Fibroblast of upper back skin (primary cell): ENCODE measurements around the gene CDC42BPA.
A peak's percentile ranks its signal among the peaks of the same experiment; 100 is the strongest.
"Not testable (repeated sequence)": the region's sequence is repeated elsewhere in the genome, so short reads cannot be mapped to it uniquely, and the experiment has no call there.

Source experiments
- DNase-seq: peaks from one replicate; pipeline ENCODE4 v3.0.0-alpha.2; 2013

Gene CDC42BPA

GRCh38 chr1:227318016-227318852, at the start of gene CDC42BPA:
TSS of gene CDC42BPA (minus strand) at chr1:227318492. CDS start at chr1:227317182, 1,310 bp downstream.
- DNase-seq = peak; percentile 91

GRCh38 chr1:227368009-227368408, 49.7 kb upstream of the CDC42BPA start:
- no peak for DNase-seq

GRCh38 chr1:227365473-227366431, 47.5 kb upstream of the CDC42BPA start:
- no peak for DNase-seq

GRCh38 chr1:227364657-227365056, 46.4 kb upstream of the CDC42BPA start:
- no peak for DNase-seq

GRCh38 chr1:227363825-227364224, 45.5 kb upstream of the CDC42BPA start:
- no peak for DNase-seq

GRCh38 chr1:227362039-227362438, 43.7 kb upstream of the CDC42BPA start:
- no peak for DNase-seq

- no peak for DNase-seq
Observed at GRCh38 chr1:227357927-227358302, 39.6 kb upstream of the CDC42BPA start.

- DNase-seq = peak; percentile 84
Observed at GRCh38 chr1:227357171-227357926, 39.1 kb upstream of the CDC42BPA start.

- no peak for DNase-seq
Observed at GRCh38 chr1:227356620-227357146, 38.4 kb upstream of the CDC42BPA start.

GRCh38 chr1:227355542-227356245, 37.4 kb upstream of the CDC42BPA start:
- DNase-seq = no peak

- DNase-seq = no peak
Observed at GRCh38 chr1:227353186-227353585, 34.9 kb upstream of the CDC42BPA start.

GRCh38 chr1:227352164-227352563, 33.9 kb upstream of the CDC42BPA start:
- not testable (repeated sequence) for DNase-seq

- DNase-seq = peak; percentile 62
Observed at GRCh38 chr1:227351443-227351842, 33.2 kb upstream of the CDC42BPA start.

GRCh38 chr1:227349967-227350366, 31.7 kb upstream of the CDC42BPA start:
- DNase-seq = no peak

GRCh38 chr1:227343727-227344551, 25.6 kb upstream of the CDC42BPA start:
- peak; percentile 93 for DNase-seq

- DNase-seq = peak; percentile 56
Observed at GRCh38 chr1:227343206-227343605, 24.9 kb upstream of the CDC42BPA start.

- no peak for DNase-seq
Observed at GRCh38 chr1:227342075-227342829, 24.0 kb upstream of the CDC42BPA start.

GRCh38 chr1:227336136-227336535, 17.8 kb upstream of the CDC42BPA start:
- not testable (repeated sequence) for DNase-seq

- no peak for DNase-seq
Observed at GRCh38 chr1:227335242-227336020, 17.1 kb upstream of the CDC42BPA start.
